Measurements from ENCODE around the gene CD226. TPM values are rescaled to one million over a fixed set of nuclear protein-coding genes. Genes with fewer than 3 reads are reported as not detected.

Gene CD226
- total RNA-seq, 1 donor from 2014 or later = not detected

- DNase-seq (ENCODE audit: low read depth) = no peak
- H3K27me3 ChIP-seq (ENCODE audit: control insufficient read depth, insufficient read depth, low read length) = no peaks in the 10 kb centered on the region
- H3K4me3 ChIP-seq (ENCODE audit: low read depth, low read length) = no peak overlapping the region
- TF ChIP-seq CTCF (IDR thresholded peaks at IDR 0.05; ENCODE audit: insufficient read depth, low read length, poor library complexity, severe bottlenecking) = no peak
- H3K36me3 ChIP-seq (ENCODE audit: control insufficient read depth, insufficient read depth, low read length) = no peaks in the 10 kb centered on the region
These were observed 117.5 kb downstream of the CD226 start for GRCh38 chr18:69830189-69830588.

GRCh38 chr18:69820538-69820937 is 127.1 kb downstream of the CD226 start:
- H3K4me3 ChIP-seq (ENCODE audit: low read depth, low read length) = no peak overlapping the region
- no peak for TF ChIP-seq CTCF (IDR thresholded peaks at IDR 0.05; ENCODE audit: insufficient read depth, low read length, poor library complexity, severe bottlenecking)
- no peaks in the 10 kb centered on the region for H3K36me3 ChIP-seq (ENCODE audit: control insufficient read depth, insufficient read depth, low read length)
- no peak for DNase-seq (ENCODE audit: low read depth)
- no peaks in the 10 kb centered on the region for H3K27me3 ChIP-seq (ENCODE audit: control insufficient read depth, insufficient read depth, low read length)

GRCh38 chr18:69819460-69819859 is 128.2 kb downstream of the CD226 start:
- H3K27me3 ChIP-seq (ENCODE audit: control insufficient read depth, insufficient read depth, low read length) = no peaks in the 10 kb centered on the region
- no peak overlapping the region for H3K4me3 ChIP-seq (ENCODE audit: low read depth, low read length)
- H3K36me3 ChIP-seq (ENCODE audit: control insufficient read depth, insufficient read depth, low read length) = no peaks in the 10 kb centered on the region
- DNase-seq (ENCODE audit: low read depth) = no peak
- no peak for TF ChIP-seq CTCF (IDR thresholded peaks at IDR 0.05; ENCODE audit: insufficient read depth, low read length, poor library complexity, severe bottlenecking)

GRCh38 chr18:69817335-69817940 is 130.2 kb downstream of the CD226 start:
- TF ChIP-seq CTCF (IDR thresholded peaks at IDR 0.05; ENCODE audit: insufficient read depth, low read length, poor library complexity, severe bottlenecking) = no peak

GRCh38 chr18:69814861-69815385 is 132.8 kb downstream of the CD226 start:
- no peak for DNase-seq (ENCODE audit: low read depth)
- Histone ChIP-seq H3K4me3 (ENCODE audit: low read depth, low read length) (no peak overlapping the region), H3K27me3 (ENCODE audit: control insufficient read depth, insufficient read depth, low read length) (no peaks in the 10 kb centered on the region), H3K36me3 (ENCODE audit: control insufficient read depth, insufficient read depth, low read length) (no peaks in the 10 kb centered on the region)
- no peak for TF ChIP-seq CTCF (IDR thresholded peaks at IDR 0.05; ENCODE audit: insufficient read depth, low read length, poor library complexity, severe bottlenecking)

More at GRCh38 chr18:69817335-69817940, 130.2 kb downstream of the CD226 start:
- Histone ChIP-seq H3K36me3 (ENCODE audit: control insufficient read depth, insufficient read depth, low read length) (no peaks in the 10 kb centered on the region), H3K27me3 (ENCODE audit: control insufficient read depth, insufficient read depth, low read length) (no peaks in the 10 kb centered on the region), H3K4me3 (ENCODE audit: low read depth, low read length) (no peak overlapping the region)
- DNase-seq (ENCODE audit: low read depth) = no peak

- no peak for TF ChIP-seq CTCF (IDR thresholded peaks at IDR 0.05; ENCODE audit: insufficient read depth, low read length, poor library complexity, severe bottlenecking)
- H3K4me3 ChIP-seq (ENCODE audit: low read depth, low read length) = no peak overlapping the region
- no peaks in the 10 kb centered on the region for H3K36me3 ChIP-seq (ENCODE audit: control insufficient read depth, insufficient read depth, low read length)
- H3K27me3 ChIP-seq (ENCODE audit: control insufficient read depth, insufficient read depth, low read length) = no peaks in the 10 kb centered on the region
- DNase-seq (ENCODE audit: low read depth) = no peak
These were observed 134.1 kb downstream of the CD226 start for GRCh38 chr18:69813559-69813958.

Data from kidney epithelial cell (primary cell).